CD14-positive monocyte (primary cell): Measurements from ENCODE around the gene BUD23. TPM values are rescaled to one million over a fixed set of nuclear protein-coding genes. Genes with fewer than 3 reads are reported as not detected.
A peak's percentile ranks its signal among the peaks of the same experiment; 100 is the strongest.

ENCODE experiments used
- DNase-seq, 3 donors: peaks; one replicate each; pipeline ENCODE4 v3.0.0-alpha.2; 2011 to 2022
- H2AFZ ChIP-seq: 2 replicates; pipeline ENCODE4 v1.6.0; 2012; ENCODE audit warnings: mild to moderate bottlenecking, low read depth, low read length, inconsistent platforms; ENCODE audit not compliant: insufficient read depth, poor library complexity, severe bottlenecking
- H3K27ac ChIP-seq, 2 donors: 1 replicate in 1 of 2; 2 replicates in 1 of 2; pipeline ENCODE4 v1.5.1; 2012 to 2013; ENCODE audit warnings: low read length in 2 of 2, control low read depth in 1 of 2, inconsistent platforms in 1 of 2, low read depth in 1 of 2, mild to moderate bottlenecking in 1 of 2
- H3K27me3 ChIP-seq, 2 donors: one replicate each; pipeline versions ENCODE4 v1.6.0 to v1.6.1; 2011 to 2013; ENCODE audit warnings: low read length in 2 of 2; ENCODE audit not compliant: control insufficient read depth in 2 of 2, insufficient read depth in 2 of 2
- H3K36me3 ChIP-seq, 2 donors: replicated peaks in 1 of 2; 1 replicate in 1 of 2; 2 replicates in 1 of 2; pipeline versions ENCODE4 v1.5.1 to v1.6.1; 2012 to 2013; ENCODE audit warnings: low read length in 2 of 2, control low read depth in 1 of 2, inconsistent platforms in 1 of 2, mild to moderate bottlenecking in 1 of 2; ENCODE audit not compliant: insufficient read depth in 2 of 2, control insufficient read depth in 1 of 2
- H3K4me1 ChIP-seq, 2 donors: 1 replicate in 1 of 2; 2 replicates in 1 of 2; pipeline versions ENCODE4 v1.5.1 to v1.6.1; 2012 to 2013; ENCODE audit warnings: low read length in 2 of 2, control low read depth in 1 of 2, inconsistent platforms in 1 of 2, mild to moderate bottlenecking in 1 of 2, moderate library complexity in 1 of 2; ENCODE audit not compliant: insufficient read depth in 2 of 2, control insufficient read depth in 1 of 2
- H3K4me2 ChIP-seq: replicated peaks from 2 replicates; pipeline ENCODE3; 2012; ENCODE audit warnings: low read length, moderate library complexity, mild to moderate bottlenecking; ENCODE audit not compliant: poor library complexity, severe bottlenecking; ENCODE audit errors: extremely low read depth
- H3K4me3 ChIP-seq, 3 experiments: fragments of 200-600 bp in 1 of 3; sonication (generic) in 1 of 3; replicated peaks in 1 of 3; 1 replicate in 2 of 3; 2 replicates in 1 of 3; pipeline ENCODE4 v1.5.1; 2011 to 2013; ENCODE audit warnings: low read length in 3 of 3, mild to moderate bottlenecking in 3 of 3, control low read depth in 2 of 3, low read depth in 2 of 3, inconsistent platforms in 1 of 3, moderate library complexity in 1 of 3
- H3K79me2 ChIP-seq: 2 replicates; pipeline ENCODE4 v1.6.0; 2012; ENCODE audit warnings: mild to moderate bottlenecking, control low read depth, inconsistent platforms, low read length, moderate library complexity; ENCODE audit not compliant: insufficient read depth
- H3K9ac ChIP-seq: 2 replicates; pipeline ENCODE4 v1.6.0; 2017; ENCODE audit warnings: low read length, mild to moderate bottlenecking; ENCODE audit not compliant: insufficient read depth, poor library complexity, severe bottlenecking
- H3K9me3 ChIP-seq, 2 donors: replicated peaks in 1 of 2; 1 replicate in 1 of 2; 2 replicates in 1 of 2; pipeline versions ENCODE4 v1.5.1 to v1.6.1; 2012 to 2013; ENCODE audit warnings: low read length in 2 of 2, control low read depth in 1 of 2; ENCODE audit not compliant: control insufficient read depth in 1 of 2, insufficient read depth in 1 of 2
- H4K20me1 ChIP-seq: 2 replicates; pipeline ENCODE4 v1.6.0; 2012; ENCODE audit warnings: mild to moderate bottlenecking, low read length, control low read depth, moderate library complexity; ENCODE audit not compliant: insufficient read depth
- H3K27ac Mint-ChIP-seq, 7 donors: one replicate each; pipeline ENCODE4 v1.8.0; 2020; ENCODE audit warnings: mild to moderate bottlenecking in 7 of 7, mixed read lengths in 7 of 7, moderate library complexity in 6 of 7, inconsistent platforms in 2 of 7
- H3K27me3 Mint-ChIP-seq, 3 donors: one replicate each; pipeline ENCODE4 v1.8.0; 2021 to 2022; ENCODE audit warnings: low read depth in 3 of 3, mild to moderate bottlenecking in 3 of 3, mixed read lengths in 3 of 3, moderate library complexity in 3 of 3, inconsistent platforms in 1 of 3
- H3K36me3 Mint-ChIP-seq, 2 donors: one replicate each; pipeline ENCODE4 v1.8.0; 2020; ENCODE audit warnings: mixed read lengths in 2 of 2, inconsistent platforms in 1 of 2, mild to moderate bottlenecking in 1 of 2
- H3K4me1 Mint-ChIP-seq: one replicate; pipeline ENCODE4 v1.8.0; 2020; ENCODE audit warnings: mild to moderate bottlenecking, mixed read lengths
- H3K4me3 Mint-ChIP-seq, 2 donors: one replicate each; pipeline ENCODE4 v1.8.0; 2020; ENCODE audit warnings: mild to moderate bottlenecking in 2 of 2, mixed read lengths in 2 of 2, moderate library complexity in 1 of 2
- H3K9me3 Mint-ChIP-seq, 7 donors: one replicate each; pipeline ENCODE4 v1.8.0; 2020 to 2022; ENCODE audit warnings: mixed read lengths in 7 of 7, mild to moderate bottlenecking in 6 of 7, moderate library complexity in 6 of 7, inconsistent platforms in 2 of 7
- WGBS: methylation state at CpG from one replicate; pipeline ENCODE4 v1.1.5; 2013; ENCODE audit warnings: missing lambda C conversion rate; ENCODE audit not compliant: insufficient coverage; 5-methylcytosine and 5-hydroxymethylcytosine counted together
- intact Hi-C, 2 donors: fragments of 100-400 bp; cut with micrococcal nuclease; formaldehyde crosslinking; loops; one replicate each; pipeline versions ENCODE4 v1.15.0 to v1.15.1; 2023
- polyA plus RNA-seq, 3 donors: library from polyadenylated mRNA; depleted of rRNA in 1 of 3; unstranded in 2 of 3; stranded (reverse) in 1 of 3; fragments of 300-500 nt in 2 of 3; fragments of >200 nt in 1 of 3; fragmentation: Illumina TruSeq in 2 of 3; gene quantifications; 1 replicate in 2 of 3; 2 replicates in 1 of 3; pipeline ENCODE4 v1.2.3, GENCODE V29; 2012 to 2021
- TF ChIP-seq, protein P1 (sequence below): fragments of 200-600 bp; IDR thresholded peaks from one replicate; pipeline ENCODE4 v1.8.0; 2022; ENCODE audit warnings: antibody characterized with exemption, mild to moderate bottlenecking

Gene BUD23
- polyA plus RNA-seq, 3 donors, result 44.5 to 51.9 (median 51.1) TPM

DNA sequence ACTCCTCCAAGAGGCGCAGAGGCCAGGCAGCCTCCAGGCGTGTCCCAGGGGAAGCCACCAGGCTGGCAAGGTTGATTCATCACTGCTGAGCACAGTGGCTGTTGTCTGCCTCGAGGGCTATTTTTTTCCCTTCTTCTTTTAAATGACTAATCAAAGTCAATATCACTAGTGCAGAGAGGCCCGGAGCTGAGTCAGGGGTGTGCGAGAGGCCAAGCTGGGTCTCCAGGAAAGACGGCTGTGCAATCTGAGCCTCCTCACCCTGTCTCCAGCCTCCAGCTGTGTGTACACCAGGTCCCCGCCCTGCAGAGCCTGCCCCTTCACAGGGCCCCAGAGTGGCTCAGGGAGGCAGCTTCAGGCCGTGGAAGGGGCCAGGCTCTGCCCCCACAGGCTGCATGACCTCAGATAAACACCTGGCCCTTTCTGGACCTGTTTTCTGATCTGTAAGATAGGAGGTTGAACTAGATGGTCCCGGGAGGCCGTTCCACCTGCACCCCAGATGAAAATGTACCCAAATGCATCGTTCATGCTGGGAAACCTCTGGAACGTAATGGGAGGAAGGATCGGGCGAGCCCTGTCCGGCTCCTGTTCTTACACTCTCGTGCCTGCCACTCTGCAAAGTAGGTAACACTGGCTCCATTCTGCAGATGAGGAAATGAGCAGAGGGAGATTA lies 32.4 kb downstream of the BUD23 start:
- Histone ChIP-seq H3K4me1 (peaks cover 35 to 47% of the 10 kb centered on the region in 2 donors), H3K4me3 (no peak overlapping the region), H3K9me3 (peaks cover 0 to 13% of the 10 kb centered on the region in 2 donors), H3K9ac (no peak overlapping the region), H3K27me3 (peaks cover 40 to 93% of the 10 kb centered on the region in 2 donors), H3K27ac (no peak overlapping the region), H4K20me1 (no peaks in the 10 kb centered on the region), H2AFZ (no peak overlapping the region), H3K4me2 (no peak overlapping the region), H3K79me2 (no peaks in the 10 kb centered on the region), H3K36me3 (no peaks in the 10 kb centered on the region)
- Mint-ChIP-seq H3K27me3 (peaks cover 89 to 97% (median 92%) of the 10 kb centered on the region in 3 donors), H3K36me3 (peaks cover 6 to 21% of the 10 kb centered on the region in 2 donors), H3K27ac (peak overlapping the region in 3 of 7 donors; percentile 73 to 85 (median 74)), H3K9me3 (peaks cover 0 to 30% (median 14%) of the 10 kb centered on the region in 7 donors), H3K4me3 (peak overlapping the region; percentile 56 to 79), H3K4me1 (peaks cover 43% of the 10 kb centered on the region)
- TF ChIP-seq, protein P1, sequence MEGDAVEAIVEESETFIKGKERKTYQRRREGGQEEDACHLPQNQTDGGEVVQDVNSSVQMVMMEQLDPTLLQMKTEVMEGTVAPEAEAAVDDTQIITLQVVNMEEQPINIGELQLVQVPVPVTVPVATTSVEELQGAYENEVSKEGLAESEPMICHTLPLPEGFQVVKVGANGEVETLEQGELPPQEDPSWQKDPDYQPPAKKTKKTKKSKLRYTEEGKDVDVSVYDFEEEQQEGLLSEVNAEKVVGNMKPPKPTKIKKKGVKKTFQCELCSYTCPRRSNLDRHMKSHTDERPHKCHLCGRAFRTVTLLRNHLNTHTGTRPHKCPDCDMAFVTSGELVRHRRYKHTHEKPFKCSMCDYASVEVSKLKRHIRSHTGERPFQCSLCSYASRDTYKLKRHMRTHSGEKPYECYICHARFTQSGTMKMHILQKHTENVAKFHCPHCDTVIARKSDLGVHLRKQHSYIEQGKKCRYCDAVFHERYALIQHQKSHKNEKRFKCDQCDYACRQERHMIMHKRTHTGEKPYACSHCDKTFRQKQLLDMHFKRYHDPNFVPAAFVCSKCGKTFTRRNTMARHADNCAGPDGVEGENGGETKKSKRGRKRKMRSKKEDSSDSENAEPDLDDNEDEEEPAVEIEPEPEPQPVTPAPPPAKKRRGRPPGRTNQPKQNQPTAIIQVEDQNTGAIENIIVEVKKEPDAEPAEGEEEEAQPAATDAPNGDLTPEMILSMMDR, result no peak
- WGBS, result 39% methylated on average over 15 of the region's 16 CpGs
- DNase-seq, result peak; percentile 69 to 82 (median 80)
- intact Hi-C loops, result no loop called here

GRCh38 chr7:73716318-73716890 lies 33.0 kb downstream of the BUD23 start:
- TF ChIP-seq, protein P1, result no peak
- no peak overlapping the region for H3K27ac ChIP-seq
- peak overlapping the region; percentile 56 to 79 for H3K4me3 Mint-ChIP-seq
- no peak for DNase-seq
- H3K27me3 Mint-ChIP-seq, result peaks cover 88 to 97% (median 92%) of the 10 kb centered on the region in 3 donors
- intact Hi-C loops, result no loop called here
- no peaks in the 10 kb centered on the region for H3K36me3 ChIP-seq
- peaks cover 35 to 47% of the 10 kb centered on the region in 2 donors for H3K4me1 ChIP-seq
- no peaks in the 10 kb centered on the region for H3K79me2 ChIP-seq
- H3K9me3 Mint-ChIP-seq, result peaks cover 0 to 30% (median 14%) of the 10 kb centered on the region in 7 donors
- peak overlapping the region in 5 of 7 donors; percentile 23 to 89 (median 60) for H3K27ac Mint-ChIP-seq
- H3K4me2 ChIP-seq, result no peak overlapping the region
- peaks cover 40 to 93% of the 10 kb centered on the region in 2 donors for H3K27me3 ChIP-seq
- peaks cover 0 to 13% of the 10 kb centered on the region in 2 donors for H3K9me3 ChIP-seq
- H3K4me3 ChIP-seq, result no peak overlapping the region
- 86% methylated on average over 3 of the region's 4 CpGs for WGBS
- no peaks in the 10 kb centered on the region for H4K20me1 ChIP-seq
- no peak overlapping the region for H2AFZ ChIP-seq
- H3K36me3 Mint-ChIP-seq, result peaks cover 6 to 21% of the 10 kb centered on the region in 2 donors
- no peak overlapping the region for H3K9ac ChIP-seq
- H3K4me1 Mint-ChIP-seq, result peaks cover 43% of the 10 kb centered on the region
